HG03521 (cell line): ENCODE measurements around the gene KDM5A.
"Not testable (repeated sequence)": the region's sequence is repeated elsewhere in the genome, so short reads cannot be mapped to it uniquely, and the experiment has no call there.

Source experiments
- ATAC-seq: cut with Tn5 transposase; IDR thresholded peaks from one replicate; pipeline ENCODE4 v1.9.1; 2021; ENCODE audit warnings: mild to moderate bottlenecking, moderate library complexity; ENCODE audit not compliant: unreplicated experiment

KDM5A gene

GRCh38 chr12:389142-390096 is at the start of gene KDM5A:
Gene KDM5A, minus strand, starts transcription at chr12:389320. Its CDS starts 229 bp downstream, at chr12:389091.
- peak; percentile 93 for ATAC-seq

- ATAC-seq = not testable (repeated sequence)
These were observed 46.6 kb upstream of the KDM5A start for GRCh38 chr12:435737-436136.

- no peak for ATAC-seq
These were observed 33.4 kb upstream of the KDM5A start for GRCh38 chr12:422526-422925.

- ATAC-seq = no peak
These were observed 29.3 kb upstream of the KDM5A start for GRCh38 chr12:418432-418831.

GRCh38 chr12:414859-415258 is 25.7 kb upstream of the KDM5A start:
- no peak for ATAC-seq

- ATAC-seq = no peak
These were observed 12.9 kb upstream of the KDM5A start for GRCh38 chr12:402029-402389.

- ATAC-seq = peak; percentile 99
These were observed 12.3 kb upstream of the KDM5A start, which contains the start of gene CCDC77 for GRCh38 chr12:401235-402028. Gene CCDC77, plus strand, starts transcription at chr12:401644. Its CDS starts 7,740 bp downstream, at chr12:409384.

- ATAC-seq = no peak
These were observed 11.7 kb upstream of the KDM5A start for GRCh38 chr12:400828-401227.

- peak; percentile 19 for ATAC-seq
These were observed 479 bp downstream of the KDM5A start for GRCh38 chr12:388541-389141.

GRCh38 chr12:388012-388411 is 1.1 kb downstream of the KDM5A start:
- ATAC-seq = no peak

- no peak for ATAC-seq
These were observed 2.5 kb downstream of the KDM5A start for GRCh38 chr12:386651-387050.

GRCh38 chr12:370739-371485 is 18.2 kb downstream of the KDM5A start:
- not testable (repeated sequence) for ATAC-seq

GRCh38 chr12:367972-368371 is 21.1 kb downstream of the KDM5A start:
- no peak for ATAC-seq

GRCh38 chr12:366820-367219 is 22.3 kb downstream of the KDM5A start:
- no peak for ATAC-seq

GRCh38 chr12:359091-359490 is 30.0 kb downstream of the KDM5A start:
- no peak for ATAC-seq

GRCh38 chr12:356276-356988 is 32.7 kb downstream of the KDM5A start:
- no peak for ATAC-seq

GRCh38 chr12:351197-351596 is 37.9 kb downstream of the KDM5A start:
- ATAC-seq = not testable (repeated sequence)

- ATAC-seq = not testable (repeated sequence)
These were observed 39.5 kb downstream of the KDM5A start for GRCh38 chr12:349625-350024.

GRCh38 chr12:343036-343435 is 46.1 kb downstream of the KDM5A start:
- ATAC-seq = not testable (repeated sequence)

- no peak for ATAC-seq
These were observed 52.1 kb downstream of the KDM5A start for GRCh38 chr12:337039-337438.
